Fibroblast of lung (primary cell): ENCODE results near the gene MRPS9. TPM values are rescaled to one million over a fixed set of nuclear protein-coding genes. Genes with fewer than 3 reads are reported as not detected.

Experiments
- DNase-seq, 2 donors: peaks; one replicate each; pipeline versions ENCODE4 v3.0.0 to v3.0.0-alpha.2; 2010; ENCODE audit warnings: low read depth in 2 of 2
- H2AFZ ChIP-seq: 2 replicates; pipeline ENCODE4 v1.5.1; 2012; ENCODE audit warnings: low read length, control low read depth, inconsistent platforms
- H3K27ac ChIP-seq: 2 replicates; pipeline ENCODE4 v1.5.1; 2011; ENCODE audit warnings: low read length, control low read depth; ENCODE audit not compliant: insufficient read depth
- H3K27me3 ChIP-seq: 2 replicates; pipeline ENCODE4 v1.5.1; 2011; ENCODE audit warnings: mild to moderate bottlenecking, low read length; ENCODE audit not compliant: control insufficient read depth, insufficient read depth
- H3K36me3 ChIP-seq: 2 replicates; pipeline ENCODE4 v1.5.1; 2011; ENCODE audit warnings: low read length; ENCODE audit not compliant: control insufficient read depth, insufficient read depth
- H3K4me1 ChIP-seq: 2 replicates; pipeline ENCODE4 v1.5.1; 2011; ENCODE audit warnings: low read length; ENCODE audit not compliant: control insufficient read depth, insufficient read depth; ENCODE audit errors: extremely low read depth
- H3K4me2 ChIP-seq: 2 replicates; pipeline ENCODE4 v1.5.1; 2011; ENCODE audit warnings: low read length, control low read depth; ENCODE audit not compliant: insufficient read depth; ENCODE audit errors: extremely low read depth
- H3K4me3 ChIP-seq, 4 experiments: fragments of 200-600 bp in 1 of 4; sonication (generic) in 1 of 4; replicated peaks in 1 of 4; 2 replicates each; pipeline ENCODE4 v1.5.1; 2011 to 2016; ENCODE audit warnings: low read length in 4 of 4, low read depth in 3 of 4, mild to moderate bottlenecking in 3 of 4, control low read depth in 2 of 4, inconsistent platforms in 1 of 4, mixed read lengths in 1 of 4; ENCODE audit not compliant: insufficient read depth in 1 of 4; ENCODE audit errors: control extremely low read depth in 1 of 4
- H3K79me2 ChIP-seq: 2 replicates; pipeline ENCODE4 v1.5.1; 2012; ENCODE audit warnings: mild to moderate bottlenecking, low read length, inconsistent platforms; ENCODE audit not compliant: control insufficient read depth, insufficient read depth
- H3K9ac ChIP-seq: 2 replicates; pipeline ENCODE4 v1.5.1; 2011; ENCODE audit warnings: mild to moderate bottlenecking, low read length, control low read depth; ENCODE audit not compliant: insufficient read depth
- H3K9me3 ChIP-seq: 2 replicates; pipeline ENCODE4 v1.5.1; 2012; ENCODE audit warnings: low read depth, low read length; ENCODE audit not compliant: control insufficient read depth, insufficient read depth
- H4K20me1 ChIP-seq: 2 replicates; pipeline ENCODE4 v1.5.1; 2011; ENCODE audit warnings: low read length; ENCODE audit not compliant: control insufficient read depth, insufficient read depth; ENCODE audit errors: extremely low read depth
- CTCF ChIP-seq, 2 donors: IDR thresholded peaks in 1 of 2; conservative IDR thresholded peaks in 1 of 2; 1 replicate in 1 of 2; 2 replicates in 1 of 2; pipeline ENCODE4 v1.5.1; 2011 to 2012; ENCODE audit warnings: low read length in 2 of 2, control low read depth in 1 of 2, inconsistent platforms in 1 of 2, low read depth in 1 of 2, mild to moderate bottlenecking in 1 of 2
- EZH2 ChIP-seq: IDR thresholded peaks from 2 replicates; pipeline ENCODE4 v1.5.1; 2012; ENCODE audit warnings: low read length, control low read depth, mild to moderate bottlenecking; ENCODE audit errors: missing control alignments
- polyA plus RNA-seq, 2 donors: library from polyadenylated mRNA; depleted of rRNA in 1 of 2; stranded (reverse) in 1 of 2; unstranded in 1 of 2; fragments of >200 nt; gene quantifications; 2 replicates each; pipeline ENCODE4 v1.2.1, GENCODE V29; 2011 to 2012; ENCODE audit warnings: missing spikeins in 1 of 2
- total RNA-seq: library from RNA; depleted of rRNA; stranded (reverse); fragments of >200 nt; gene quantifications from 2 replicates; pipeline ENCODE4 v1.2.1, GENCODE V29; 2014

Gene MRPS9
- total and polyA plus RNA-seq, 2 donors (not counting 1 experiment from before 2014, with no cell fraction given), result 21.3 to 25.3 TPM

GRCh38 chr2:105039559-105039958 lies 1.7 kb downstream of the MRPS9 start:
- H3K79me2 ChIP-seq, result peaks cover 10% of the 10 kb centered on the region

GRCh38 chr2:105042189-105042588 lies 4.3 kb downstream of the MRPS9 start:
- Histone ChIP-seq H2AFZ (no peak overlapping the region), H3K9me3 (no peaks in the 10 kb centered on the region), H3K27ac (no peak overlapping the region), H3K79me2 (peaks cover 10% of the 10 kb centered on the region), H4K20me1 (no peaks in the 10 kb centered on the region), H3K4me2 (no peak overlapping the region), H3K36me3 (no peaks in the 10 kb centered on the region), H3K27me3 (no peaks in the 10 kb centered on the region), H3K4me1 (peaks cover 3% of the 10 kb centered on the region), H3K9ac (no peak overlapping the region), H3K4me3 (no peak overlapping the region)
- TF ChIP-seq CTCF (conservative IDR thresholded peaks at IDR 0.05 in 1 of 2, IDR thresholded peaks at IDR 0.05 in 1 of 2; ENCODE audit: low read depth in 1 of 2, low read length in 2 of 2) (no peak), EZH2 (no peak)
- DNase-seq, result no peak

More at GRCh38 chr2:105039559-105039958, 1.7 kb downstream of the MRPS9 start:
- Histone ChIP-seq H3K27ac (no peak overlapping the region), H3K9ac (no peak overlapping the region), H3K4me3 (no peak overlapping the region), H3K4me2 (no peak overlapping the region), H4K20me1 (no peaks in the 10 kb centered on the region), H3K27me3 (no peaks in the 10 kb centered on the region), H3K4me1 (peaks cover 4% of the 10 kb centered on the region), H3K9me3 (no peaks in the 10 kb centered on the region), H3K36me3 (no peaks in the 10 kb centered on the region), H2AFZ (no peak overlapping the region)
- DNase-seq, result no peak
- no peak for TF ChIP-seq EZH2
- no peak for TF ChIP-seq CTCF (conservative IDR thresholded peaks at IDR 0.05 in 1 of 2, IDR thresholded peaks at IDR 0.05 in 1 of 2; ENCODE audit: low read depth in 1 of 2, low read length in 2 of 2)

GRCh38 chr2:105052773-105053172 lies 14.9 kb downstream of the MRPS9 start:
- no peak overlapping the region for H2AFZ ChIP-seq
- H3K36me3 ChIP-seq, result no peaks in the 10 kb centered on the region
- H3K9me3 ChIP-seq, result no peaks in the 10 kb centered on the region
- H3K4me3 ChIP-seq, result no peak overlapping the region
- DNase-seq, result no peak
- no peaks in the 10 kb centered on the region for H4K20me1 ChIP-seq
- no peaks in the 10 kb centered on the region for H3K27me3 ChIP-seq
- no peaks in the 10 kb centered on the region for H3K79me2 ChIP-seq
- TF ChIP-seq EZH2 (no peak), CTCF (conservative IDR thresholded peaks at IDR 0.05 in 1 of 2, IDR thresholded peaks at IDR 0.05 in 1 of 2; ENCODE audit: low read depth in 1 of 2, low read length in 2 of 2) (no peak)
- no peak overlapping the region for H3K9ac ChIP-seq
- no peaks in the 10 kb centered on the region for H3K4me1 ChIP-seq
- no peak overlapping the region for H3K4me2 ChIP-seq
- no peak overlapping the region for H3K27ac ChIP-seq
